Fibroblast of the conjunctiva (primary cell): ENCODE results near the gene CCDC60.
A peak's percentile ranks its signal among the peaks of the same experiment; 100 is the strongest.

Source experiments
- DNase-seq: peaks from one replicate; pipeline ENCODE4 v3.0.0-alpha.2; 2010; ENCODE audit warnings: low read depth

Gene CCDC60

GRCh38 chr12:119544765-119545625 is 210.5 kb downstream of the CCDC60 start:
- DNase-seq, result peak; percentile 75

GRCh38 chr12:119546340-119546739 is 211.8 kb downstream of the CCDC60 start:
- DNase-seq, result no peak

- DNase-seq, result no peak
These were observed 212.5 kb downstream of the CCDC60 start for GRCh38 chr12:119547001-119547400.

GRCh38 chr12:119556854-119557253 is 222.3 kb downstream of the CCDC60 start:
- DNase-seq, result no peak

GRCh38 chr12:119565404-119565803 is 230.9 kb downstream of the CCDC60 start:
- no peak for DNase-seq

GRCh38 chr12:119570771-119571170 is 236.2 kb downstream of the CCDC60 start:
- DNase-seq, result no peak

- DNase-seq, result no peak
These were observed 238.6 kb downstream of the CCDC60 start for GRCh38 chr12:119573086-119573485.

- DNase-seq, result no peak
These were observed 239.7 kb downstream of the CCDC60 start for GRCh38 chr12:119574255-119574654.

GRCh38 chr12:119576118-119576810 is 241.7 kb downstream of the CCDC60 start:
- no peak for DNase-seq

- no peak for DNase-seq
These were observed 242.4 kb downstream of the CCDC60 start for GRCh38 chr12:119576915-119577314.

- no peak for DNase-seq
These were observed 243.6 kb downstream of the CCDC60 start for GRCh38 chr12:119578112-119578511.

- DNase-seq, result peak; percentile 47
These were observed 254.6 kb downstream of the CCDC60 start for GRCh38 chr12:119589097-119589496.

- no peak for DNase-seq
These were observed 255.1 kb downstream of the CCDC60 start for GRCh38 chr12:119589634-119590033.
